GM04503 (cell line): ENCODE data around the gene ZNF581.

Experiments used
- DNase-seq: peaks from one replicate; pipeline ENCODE4 v3.0.0-alpha.2; 2012; ENCODE audit warnings: low read depth

The ZNF581 gene

GRCh38 chr19:55680339-55681130 lies 37.1 kb downstream of the ZNF581 start:
- DNase-seq, result no peak

GRCh38 chr19:55681131-55682092 lies 38.0 kb downstream of the ZNF581 start:
- DNase-seq, result no peak

DNA sequence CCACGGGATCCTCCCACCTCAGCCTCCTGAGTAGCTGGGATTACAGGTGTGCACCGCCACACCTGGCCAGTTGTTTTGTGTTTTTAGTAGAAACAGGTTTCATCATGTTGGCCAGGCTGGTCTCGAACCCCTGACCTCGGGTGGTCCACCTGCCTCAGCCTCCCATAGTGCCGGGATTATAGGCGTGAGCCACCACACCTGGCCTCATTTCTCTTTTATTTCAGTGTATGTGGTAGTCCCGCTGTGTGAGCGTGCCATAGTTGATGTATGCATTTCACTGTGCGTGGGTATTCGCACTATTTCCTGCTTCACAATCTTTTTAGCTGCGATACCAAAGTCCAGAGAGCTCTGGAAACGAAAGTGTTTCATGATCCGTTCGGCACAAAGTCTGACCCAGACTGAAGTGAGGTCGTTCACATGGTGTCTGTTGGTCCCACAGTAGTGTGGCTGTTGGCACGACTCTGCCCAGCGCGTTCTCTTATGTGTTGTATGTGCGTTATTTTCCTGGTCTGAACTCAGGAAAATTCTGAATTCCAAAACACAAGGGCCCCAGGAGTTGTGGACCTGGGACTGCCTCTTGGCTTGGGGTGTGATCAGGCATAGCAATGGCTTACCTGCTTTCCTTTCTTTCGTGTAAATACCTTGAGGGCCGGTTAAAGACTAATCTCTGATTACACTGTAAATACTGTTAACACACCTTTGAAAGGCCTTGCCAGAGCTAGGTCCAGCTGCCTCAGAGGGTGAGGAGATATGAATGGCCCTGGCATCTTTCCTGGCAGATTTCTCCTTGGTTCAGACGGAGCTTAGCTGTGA lies 40.2 kb downstream of the ZNF581 start:
- DNase-seq, result no peak

DNA sequence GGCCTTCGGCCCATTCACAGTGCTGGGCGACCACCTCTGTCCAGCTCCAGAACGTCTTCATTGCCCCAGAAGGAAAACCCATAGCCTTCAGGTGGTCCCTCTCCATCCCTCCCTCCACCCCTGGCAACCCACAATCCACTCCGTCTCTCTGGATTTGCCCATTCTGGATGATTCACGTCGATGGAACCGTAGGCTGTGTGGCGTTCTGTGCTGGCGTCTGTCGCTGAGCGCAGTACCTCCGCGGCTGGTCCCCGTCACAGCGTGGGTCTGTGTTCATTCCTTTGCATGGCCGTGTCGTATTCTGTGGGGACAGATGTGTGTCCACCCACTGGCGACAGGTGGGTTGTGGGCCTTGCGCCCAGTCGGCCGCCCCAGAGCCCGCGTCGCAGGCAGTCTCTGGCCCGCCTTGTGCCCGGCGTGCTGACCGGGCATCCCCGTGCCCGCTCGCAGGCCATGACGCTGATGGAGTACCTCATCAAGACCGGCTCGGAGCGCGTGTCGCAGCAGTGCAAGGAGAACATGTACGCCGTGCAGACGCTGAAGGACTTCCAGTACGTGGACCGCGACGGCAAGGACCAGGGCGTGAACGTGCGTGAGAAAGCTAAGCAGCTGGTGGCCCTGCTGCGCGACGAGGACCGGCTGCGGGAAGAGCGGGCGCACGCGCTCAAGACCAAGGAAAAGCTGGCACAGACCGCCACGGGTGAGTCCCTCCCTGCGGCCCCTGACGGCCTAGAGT lies 41.7 kb downstream of the ZNF581 start:
- no peak for DNase-seq

- no peak for DNase-seq
These were observed 42.3 kb downstream of the ZNF581 start for GRCh38 chr19:55685776-55686175.

DNA sequence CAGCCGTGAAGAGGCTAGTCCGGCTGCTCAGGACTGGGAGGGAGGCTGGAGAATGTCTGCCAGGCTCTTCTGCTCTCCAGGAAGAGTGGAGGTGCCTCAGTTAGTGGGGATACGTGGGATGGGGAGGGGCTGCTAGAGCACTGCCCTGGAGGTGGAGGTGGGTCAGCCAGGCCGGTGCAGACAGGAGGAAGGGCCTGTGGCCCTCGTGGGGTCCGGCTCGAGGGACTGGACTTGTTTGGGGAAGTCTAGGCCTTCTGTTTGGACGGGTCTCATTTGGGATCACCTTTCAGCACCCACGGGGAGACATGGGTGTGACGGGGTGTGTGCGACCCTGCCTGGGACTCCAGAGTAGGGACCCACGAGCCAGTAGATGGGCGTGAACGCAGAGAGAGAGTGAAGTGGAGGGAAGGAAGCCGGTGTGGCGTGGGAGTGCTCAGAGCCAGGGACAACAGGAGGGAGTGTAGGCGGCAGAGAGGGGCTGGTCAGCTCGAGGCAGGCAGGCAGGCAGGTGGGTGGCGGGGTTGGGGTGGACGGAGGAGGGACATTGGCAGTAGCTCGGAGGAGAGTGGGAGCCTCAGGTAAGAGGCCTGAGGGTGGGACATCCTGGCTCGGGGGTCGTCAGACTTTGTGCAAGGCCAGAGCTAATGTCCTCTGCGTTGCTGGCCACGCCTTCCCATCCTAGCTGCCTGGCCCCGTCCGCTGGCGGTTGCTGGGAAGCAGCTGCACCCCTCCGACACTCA lies 43.0 kb downstream of the ZNF581 start:
- DNase-seq, result no peak

- no peak for DNase-seq
These were observed 44.1 kb downstream of the ZNF581 start for GRCh38 chr19:55687281-55688201.

- no peak for DNase-seq
These were observed 45.2 kb downstream of the ZNF581 start for GRCh38 chr19:55688422-55689218.

DNA sequence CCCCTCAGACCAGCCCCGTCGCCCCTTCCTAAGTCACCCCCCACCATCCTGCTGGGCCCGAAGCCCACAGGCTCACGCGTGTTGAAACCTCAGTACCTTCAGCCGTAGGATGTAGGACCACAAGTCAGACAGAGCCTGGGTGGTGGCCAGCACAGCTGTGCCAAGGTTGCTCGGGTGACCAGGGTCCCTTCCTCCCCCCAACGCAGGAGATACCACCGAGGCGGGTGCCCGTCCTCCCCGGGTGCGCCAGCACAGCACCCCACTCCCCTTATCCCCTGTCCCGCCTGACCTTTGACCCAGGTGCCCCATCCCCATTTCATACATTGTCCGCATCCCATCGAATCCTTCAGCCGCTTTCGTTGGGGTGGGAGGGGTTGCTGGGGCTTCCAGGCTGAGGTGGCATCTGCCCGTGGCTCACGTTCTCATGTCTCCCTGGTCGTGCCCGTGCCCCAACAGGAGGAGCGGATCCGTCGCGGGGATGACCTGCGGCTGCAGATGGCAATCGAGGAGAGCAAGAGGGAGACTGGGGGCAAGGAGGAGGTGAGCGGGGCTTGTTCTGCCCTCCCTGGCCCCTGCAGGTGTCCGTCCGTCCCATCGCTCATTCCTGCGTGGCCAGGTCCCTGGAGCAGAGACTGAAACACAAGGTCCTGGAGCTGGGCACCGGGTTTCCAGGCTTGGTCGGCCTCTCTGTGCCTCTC lies 46.1 kb downstream of the ZNF581 start:
- DNase-seq, result no peak

GRCh38 chr19:55690109-55690768 lies 46.8 kb downstream of the ZNF581 start:
- no peak for DNase-seq

GRCh38 chr19:55690769-55691545 lies 47.5 kb downstream of the ZNF581 start:
- no peak for DNase-seq

DNA sequence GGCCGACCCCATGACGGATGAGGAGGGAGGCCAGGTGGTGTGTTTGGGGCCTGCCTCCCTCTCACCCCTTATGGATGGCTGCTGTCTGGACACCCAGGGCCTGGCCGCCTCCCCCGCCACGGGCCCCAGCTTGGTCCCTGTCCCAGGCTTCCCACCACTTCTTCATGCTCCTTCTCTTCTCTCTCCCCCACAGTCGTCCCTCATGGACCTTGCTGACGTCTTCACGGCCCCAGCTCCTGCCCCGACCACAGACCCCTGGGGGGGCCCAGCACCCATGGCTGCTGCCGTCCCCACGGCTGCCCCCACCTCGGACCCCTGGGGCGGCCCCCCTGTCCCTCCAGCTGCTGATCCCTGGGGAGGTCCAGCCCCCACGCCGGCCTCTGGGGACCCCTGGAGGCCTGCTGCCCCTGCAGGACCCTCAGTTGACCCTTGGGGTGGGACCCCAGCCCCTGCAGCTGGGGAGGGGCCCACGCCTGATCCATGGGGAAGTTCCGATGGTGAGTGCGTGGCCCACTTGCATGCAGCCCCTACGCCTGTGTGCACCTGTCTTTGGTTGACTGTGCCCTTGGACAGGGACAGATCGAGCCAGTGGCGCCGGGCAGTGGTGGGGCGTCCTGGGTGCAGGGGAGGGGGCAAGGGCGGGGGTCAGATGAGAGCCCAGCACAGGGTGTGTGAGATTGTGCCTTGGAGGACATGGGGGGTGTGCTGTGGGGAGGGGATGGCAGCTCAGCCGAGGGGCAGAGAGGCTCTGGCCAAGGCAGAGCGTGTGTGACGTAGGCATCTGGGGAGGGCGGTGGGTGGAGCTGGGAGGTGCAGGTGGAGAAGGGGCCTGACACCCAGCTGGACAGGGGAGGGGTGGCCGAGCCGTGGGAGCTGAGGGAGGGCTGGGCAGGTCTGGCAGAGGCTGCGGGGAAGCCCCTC lies 48.4 kb downstream of the ZNF581 start:
- DNase-seq, result no peak

DNA sequence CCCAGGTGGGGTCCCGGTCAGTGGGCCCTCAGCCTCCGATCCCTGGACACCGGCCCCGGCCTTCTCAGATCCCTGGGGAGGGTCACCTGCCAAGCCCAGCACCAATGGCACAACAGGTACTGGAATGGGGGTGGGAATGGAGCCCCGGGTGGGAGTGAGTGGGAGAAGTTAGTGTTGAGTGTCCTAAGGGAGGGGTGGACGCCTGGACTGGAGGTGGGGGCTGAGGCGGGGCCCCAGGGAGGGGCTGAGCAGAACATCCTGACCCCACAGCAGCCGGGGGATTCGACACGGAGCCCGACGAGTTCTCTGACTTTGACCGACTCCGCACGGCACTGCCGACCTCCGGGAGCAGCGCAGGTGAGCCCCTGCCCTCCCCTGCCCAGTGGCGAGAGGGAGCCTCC lies 49.2 kb downstream of the ZNF581 start:
- no peak for DNase-seq

DNA sequence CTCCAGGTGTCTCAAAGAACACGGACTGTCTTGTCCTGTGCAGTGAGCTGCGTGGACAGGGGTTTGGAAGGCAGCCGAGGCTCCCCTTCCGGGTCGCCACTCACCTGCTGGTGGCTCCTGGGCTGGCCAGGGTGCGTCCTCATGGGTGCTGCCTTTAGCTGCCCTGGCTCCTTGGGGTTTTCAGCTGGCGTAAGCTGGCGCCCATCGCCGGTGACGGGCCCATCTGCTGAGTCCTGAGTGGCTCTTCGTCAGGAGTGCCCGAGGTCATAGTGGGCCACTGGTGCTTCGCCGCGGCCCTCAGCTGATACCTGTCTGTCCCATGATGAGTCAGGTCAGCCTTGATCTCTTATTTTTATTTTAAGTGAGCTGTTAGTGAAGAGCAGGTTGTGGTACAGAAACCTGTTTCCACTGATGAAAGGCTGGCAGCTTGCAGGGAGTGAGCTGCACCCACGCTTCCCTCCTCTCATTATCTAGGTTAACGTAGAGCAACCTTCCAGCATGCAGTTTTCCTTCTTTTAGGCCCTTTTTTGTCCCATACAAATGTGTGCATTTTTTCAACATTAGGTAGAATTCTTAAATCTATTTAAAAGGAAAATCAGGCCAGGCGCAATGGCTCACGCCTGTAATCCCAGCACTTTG lies 50.0 kb downstream of the ZNF581 start:
- no peak for DNase-seq

DNA sequence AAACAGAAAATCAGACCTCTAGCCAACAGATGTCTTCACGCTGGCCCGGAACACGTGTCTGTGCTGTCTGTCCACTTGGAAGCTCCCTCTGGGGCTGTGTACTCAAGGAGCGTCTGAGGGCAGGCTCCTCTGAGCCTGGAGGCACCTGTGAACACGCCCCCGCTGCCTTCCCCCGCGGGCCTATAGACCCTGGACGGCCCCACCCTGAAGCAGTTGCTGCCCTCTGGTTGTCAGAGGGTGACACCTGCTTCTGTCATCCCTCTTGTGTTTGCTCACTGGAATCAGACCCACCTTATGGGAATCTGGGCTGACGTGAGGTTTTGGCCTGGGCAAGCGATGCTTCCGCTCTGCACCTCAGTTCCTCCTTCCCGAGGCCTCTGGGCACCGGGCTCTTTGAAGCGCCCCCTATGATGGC lies 50.8 kb downstream of the ZNF581 start:
- DNase-seq, result no peak
